SK-N-SH treated with all-trans-retinoic acid at 6 μM for 48 hours (cell line): ENCODE results near the gene GBGT1.

Experiments
- ATAC-seq: fragments of 200-7000 bp; cut with Tn5 transposase; 3 replicates; pipeline ENCODE4 v1.9.1; 2020; ENCODE audit warnings: mild to moderate bottlenecking, moderate library complexity
- ARNTL ChIP-seq: fragments of 450-650 bp; formaldehyde crosslinking; IDR thresholded peaks from 2 replicates; pipeline ENCODE4 v1.5.0; 2020; ENCODE audit warnings: low read depth, mild to moderate bottlenecking, moderate library complexity, borderline replicate concordance
- BACH2 ChIP-seq: fragments of 250-450 bp; sonication (Bioruptor Pico); IDR thresholded peaks from 2 replicates; pipeline ENCODE4 v1.9.0; 2021; ENCODE audit warnings: mild to moderate bottlenecking, borderline replicate concordance
- CSDC2 ChIP-seq: fragments of 250-450 bp; sonication (Bioruptor Pico); IDR thresholded peaks from 2 replicates; pipeline ENCODE4 v1.5.0; 2020; ENCODE audit warnings: mild to moderate bottlenecking, moderate library complexity
- ESRRG ChIP-seq: fragments of 250-450 bp; sonication (Bioruptor Pico); IDR thresholded peaks from 2 replicates; pipeline ENCODE4 v1.6.1; 2021; ENCODE audit warnings: mild to moderate bottlenecking
- GLIS3 ChIP-seq: fragments of 250-450 bp; sonication (Bioruptor Pico); IDR thresholded peaks from 2 replicates; pipeline ENCODE4 v1.5.0; 2020; ENCODE audit warnings: mild to moderate bottlenecking, moderate library complexity
- OSR1 ChIP-seq: fragments of 250-450 bp; sonication (Bioruptor Pico); IDR thresholded peaks from 2 replicates; pipeline ENCODE4 v1.8.0; 2022; ENCODE audit warnings: moderate library complexity, mild to moderate bottlenecking, inconsistent platforms
- PATZ1 ChIP-seq: fragments of 250-450 bp; sonication (Bioruptor Pico); IDR thresholded peaks from 2 replicates; pipeline ENCODE4 v1.8.0; 2020; ENCODE audit warnings: mild to moderate bottlenecking, moderate library complexity, borderline replicate concordance
- PPARA ChIP-seq: fragments of 250-450 bp; sonication (Bioruptor Pico); IDR thresholded peaks from 2 replicates; pipeline ENCODE4 v1.5.0; 2020; ENCODE audit warnings: mild to moderate bottlenecking, borderline replicate concordance
- RARB ChIP-seq: fragments of 250-450 bp; sonication (Bioruptor Pico); IDR thresholded peaks from 2 replicates; pipeline ENCODE4 v1.8.0; 2021; ENCODE audit warnings: mild to moderate bottlenecking, moderate library complexity
- SNAI2 ChIP-seq: fragments of 250-450 bp; sonication (Bioruptor Pico); IDR thresholded peaks from 2 replicates; pipeline ENCODE4 v1.5.0; 2020; ENCODE audit warnings: mild to moderate bottlenecking, moderate library complexity
- TCF4 ChIP-seq: fragments of 250-450 bp; sonication (Bioruptor Pico); IDR thresholded peaks from 2 replicates; pipeline ENCODE4 v1.8.0; 2021; ENCODE audit warnings: mild to moderate bottlenecking, moderate library complexity, borderline replicate concordance
- TOX ChIP-seq: fragments of 250-450 bp; sonication (Bioruptor Pico); IDR thresholded peaks from 2 replicates; pipeline ENCODE4 v1.8.0; 2021; ENCODE audit warnings: mild to moderate bottlenecking, moderate library complexity, borderline replicate concordance
- TSHZ2 ChIP-seq: fragments of 250-450 bp; sonication (Bioruptor Pico); IDR thresholded peaks from 2 replicates; pipeline ENCODE4 v1.5.0; 2020; ENCODE audit warnings: mild to moderate bottlenecking, moderate library complexity
- ZC3H10 ChIP-seq: fragments of 250-450 bp; sonication (Bioruptor Pico); IDR thresholded peaks from 2 replicates; pipeline ENCODE4 v1.5.1; 2021; ENCODE audit warnings: mild to moderate bottlenecking, moderate library complexity
- ZFP3 ChIP-seq: fragments of 250-450 bp; sonication (Bioruptor Pico); IDR thresholded peaks from 2 replicates; pipeline ENCODE4 v1.5.0; 2020; ENCODE audit warnings: mild to moderate bottlenecking, moderate library complexity
- ZNF565 ChIP-seq: fragments of 450-650 bp; formaldehyde crosslinking; conservative IDR thresholded peaks from 2 replicates; pipeline ENCODE4 v1.5.0; 2020; ENCODE audit warnings: low read depth, mild to moderate bottlenecking, moderate library complexity
- ZNF70 ChIP-seq: fragments of 450-650 bp; formaldehyde crosslinking; IDR thresholded peaks from 2 replicates; pipeline ENCODE4 v1.5.0; 2020; ENCODE audit warnings: mild to moderate bottlenecking, moderate library complexity
- ZNF8 ChIP-seq: fragments of 450-650 bp; formaldehyde crosslinking; IDR thresholded peaks from 2 replicates; pipeline ENCODE4 v1.5.0; 2020; ENCODE audit warnings: mild to moderate bottlenecking, moderate library complexity
- TF ChIP-seq, protein P1 (sequence below): fragments of 250-450 bp; sonication (Bioruptor Pico); IDR thresholded peaks from 2 replicates; pipeline ENCODE4 v1.8.0; 2021; ENCODE audit warnings: low read depth, mild to moderate bottlenecking, moderate library complexity, borderline replicate concordance
- TF ChIP-seq, protein P2 (sequence below): fragments of 250-450 bp; sonication (Bioruptor Pico); IDR thresholded peaks from 2 replicates; pipeline ENCODE4 v1.5.1; 2020; ENCODE audit warnings: low read depth, mild to moderate bottlenecking, moderate library complexity
- TF ChIP-seq, protein P3 (sequence below): fragments of 250-450 bp; sonication (Bioruptor Pico); IDR thresholded peaks from 2 replicates; pipeline ENCODE4 v1.5.1; 2021; ENCODE audit warnings: mild to moderate bottlenecking, moderate library complexity

Gene GBGT1

GRCh38 chr9:133140174-133140505 is 23.6 kb downstream of the GBGT1 start:
- TF ChIP-seq ZC3H10 (CRISPR knock-in tag) = no peak
- TF ChIP-seq CSDC2 (CRISPR knock-in tag) = no peak
- no peak for TF ChIP-seq ZNF8
- no peak for TF ChIP-seq ESRRG (CRISPR knock-in tag)
- TF ChIP-seq, protein P1, sequence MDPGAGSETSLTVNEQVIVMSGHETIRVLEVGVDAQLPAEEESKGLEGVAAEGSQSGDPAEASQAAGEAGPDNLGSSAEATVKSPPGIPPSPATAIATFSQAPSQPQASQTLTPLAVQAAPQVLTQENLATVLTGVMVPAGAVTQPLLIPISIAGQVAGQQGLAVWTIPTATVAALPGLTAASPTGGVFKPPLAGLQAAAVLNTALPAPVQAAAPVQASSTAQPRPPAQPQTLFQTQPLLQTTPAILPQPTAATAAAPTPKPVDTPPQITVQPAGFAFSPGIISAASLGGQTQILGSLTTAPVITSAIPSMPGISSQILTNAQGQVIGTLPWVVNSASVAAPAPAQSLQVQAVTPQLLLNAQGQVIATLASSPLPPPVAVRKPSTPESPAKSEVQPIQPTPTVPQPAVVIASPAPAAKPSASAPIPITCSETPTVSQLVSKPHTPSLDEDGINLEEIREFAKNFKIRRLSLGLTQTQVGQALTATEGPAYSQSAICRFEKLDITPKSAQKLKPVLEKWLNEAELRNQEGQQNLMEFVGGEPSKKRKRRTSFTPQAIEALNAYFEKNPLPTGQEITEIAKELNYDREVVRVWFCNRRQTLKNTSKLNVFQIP = no peak
- TF ChIP-seq, protein P2, sequence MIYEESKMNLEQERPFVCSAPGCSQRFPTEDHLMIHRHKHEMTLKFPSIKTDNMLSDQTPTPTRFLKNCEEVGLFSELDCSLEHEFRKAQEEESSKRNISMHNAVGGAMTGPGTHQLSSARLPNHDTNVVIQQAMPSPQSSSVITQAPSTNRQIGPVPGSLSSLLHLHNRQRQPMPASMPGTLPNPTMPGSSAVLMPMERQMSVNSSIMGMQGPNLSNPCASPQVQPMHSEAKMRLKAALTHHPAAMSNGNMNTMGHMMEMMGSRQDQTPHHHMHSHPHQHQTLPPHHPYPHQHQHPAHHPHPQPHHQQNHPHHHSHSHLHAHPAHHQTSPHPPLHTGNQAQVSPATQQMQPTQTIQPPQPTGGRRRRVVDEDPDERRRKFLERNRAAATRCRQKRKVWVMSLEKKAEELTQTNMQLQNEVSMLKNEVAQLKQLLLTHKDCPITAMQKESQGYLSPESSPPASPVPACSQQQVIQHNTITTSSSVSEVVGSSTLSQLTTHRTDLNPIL (CRISPR knock-in tag) = no peak
- no peak for TF ChIP-seq ARNTL (CRISPR knock-in tag)
- no peak for TF ChIP-seq RARB (CRISPR knock-in tag)
- ATAC-seq = no peak

GRCh38 chr9:133139246-133140173 is 24.2 kb downstream of the GBGT1 start:
- no peak for ATAC-seq

DNA sequence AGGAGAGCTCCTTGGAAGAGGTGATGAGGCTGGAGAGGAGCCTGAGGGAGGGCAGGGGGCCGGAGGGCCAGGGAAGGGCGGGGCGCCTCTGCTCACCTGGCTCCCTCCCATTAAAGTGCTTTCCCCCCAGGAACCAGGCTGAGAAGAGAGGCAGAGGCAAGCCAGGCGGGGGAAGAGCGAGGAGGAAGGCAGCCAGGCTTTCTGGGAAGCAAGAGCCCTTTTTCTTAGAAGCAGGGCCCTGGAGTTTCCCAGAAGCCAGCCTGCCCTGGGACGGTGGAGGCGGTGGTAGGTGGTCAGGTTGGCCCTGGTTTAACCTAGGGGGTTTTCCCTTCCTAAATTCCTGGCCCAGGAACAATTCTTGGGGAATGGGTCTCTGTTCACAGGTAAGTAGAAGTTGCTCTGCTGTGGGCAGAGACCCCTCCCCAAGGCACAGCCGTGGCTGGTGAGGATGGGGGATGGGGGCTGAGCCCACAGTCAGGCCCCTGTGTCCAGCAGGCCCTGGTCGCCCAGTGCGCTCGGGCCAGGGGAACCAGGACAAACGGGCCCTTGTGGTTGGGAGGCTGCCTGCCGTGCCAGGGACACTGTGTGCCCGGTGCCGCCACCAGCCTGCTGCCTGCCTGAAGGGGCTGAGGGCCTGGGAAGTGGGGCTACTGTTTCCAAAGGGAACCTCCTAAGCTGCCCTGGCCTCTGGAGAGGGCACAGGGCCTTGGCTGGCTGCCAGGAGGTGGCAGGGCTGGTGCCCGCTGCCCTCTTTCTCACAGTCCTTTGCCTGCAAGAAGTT is 26.1 kb downstream of the GBGT1 start:
- no peak for TF ChIP-seq TSHZ2
- no peak for TF ChIP-seq CSDC2 (CRISPR knock-in tag)
- TF ChIP-seq, protein P3, sequence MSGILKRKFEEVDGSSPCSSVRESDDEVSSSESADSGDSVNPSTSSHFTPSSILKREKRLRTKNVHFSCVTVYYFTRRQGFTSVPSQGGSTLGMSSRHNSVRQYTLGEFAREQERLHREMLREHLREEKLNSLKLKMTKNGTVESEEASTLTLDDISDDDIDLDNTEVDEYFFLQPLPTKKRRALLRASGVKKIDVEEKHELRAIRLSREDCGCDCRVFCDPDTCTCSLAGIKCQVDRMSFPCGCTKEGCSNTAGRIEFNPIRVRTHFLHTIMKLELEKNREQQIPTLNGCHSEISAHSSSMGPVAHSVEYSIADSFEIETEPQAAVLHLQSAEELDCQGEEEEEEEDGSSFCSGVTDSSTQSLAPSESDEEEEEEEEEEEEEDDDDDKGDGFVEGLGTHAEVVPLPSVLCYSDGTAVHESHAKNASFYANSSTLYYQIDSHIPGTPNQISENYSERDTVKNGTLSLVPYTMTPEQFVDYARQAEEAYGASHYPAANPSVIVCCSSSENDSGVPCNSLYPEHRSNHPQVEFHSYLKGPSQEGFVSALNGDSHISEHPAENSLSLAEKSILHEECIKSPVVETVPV (CRISPR knock-in tag) = no peak
- no peak for TF ChIP-seq PPARA (CRISPR knock-in tag)
- no peak for TF ChIP-seq ZC3H10 (CRISPR knock-in tag)
- no peak for TF ChIP-seq TCF4 (CRISPR knock-in tag)
- TF ChIP-seq RARB (CRISPR knock-in tag) = no peak
- no peak for TF ChIP-seq PATZ1 (CRISPR knock-in tag)
- ATAC-seq = no peak

More at GRCh38 chr9:133139246-133140173, 24.2 kb downstream of the GBGT1 start:
- TF ChIP-seq SNAI2 (CRISPR knock-in tag) = no peak
- no peak for TF ChIP-seq TCF4 (CRISPR knock-in tag)
- TF ChIP-seq BACH2 (CRISPR knock-in tag) = no peak
- TF ChIP-seq ZFP3 (CRISPR knock-in tag) = no peak
- no peak for TF ChIP-seq GLIS3 (CRISPR knock-in tag)
- TF ChIP-seq ESRRG (CRISPR knock-in tag) = no peak
- TF ChIP-seq ARNTL (CRISPR knock-in tag) = no peak
- no peak for TF ChIP-seq ZNF565 (CRISPR knock-in tag)
- TF ChIP-seq PPARA (CRISPR knock-in tag) = no peak
- no peak for TF ChIP-seq ZNF8
- TF ChIP-seq, protein P2 (CRISPR knock-in tag) = no peak
- TF ChIP-seq OSR1 = no peak
- no peak for TF ChIP-seq ZC3H10 (CRISPR knock-in tag)
- no peak for TF ChIP-seq TOX (CRISPR knock-in tag)
- TF ChIP-seq RARB (CRISPR knock-in tag) = no peak
- TF ChIP-seq ZNF70 (CRISPR knock-in tag) = no peak
